Astrocyte of the spinal cord (primary cell): ENCODE results near the gene GPR15LG.

ENCODE experiments used
- DNase-seq: peaks from one replicate; pipeline ENCODE4 v3.0.0; 2011; ENCODE audit warnings: low read depth, low spot score
- H3K4me3 ChIP-seq: 2 replicates; pipeline ENCODE4 v1.5.1; 2011; ENCODE audit warnings: low read depth, mild to moderate bottlenecking, low read length, moderate library complexity
- CTCF ChIP-seq: IDR thresholded peaks from 2 replicates; pipeline ENCODE4 v1.5.1; 2012; ENCODE audit warnings: low read depth, mild to moderate bottlenecking, low read length, inconsistent platforms
- in situ Hi-C: cut with HindIII; loops from 2 replicates; pipeline ENCODE4 v1.10.0; 2017; ENCODE audit warnings: low sequenced_read_pairs

The GPR15LG gene

GRCh38 chr10:84155521-84155920, 18.1 kb upstream of the GPR15LG start:
- H3K4me3 ChIP-seq: no peak overlapping the region
- in situ Hi-C loops: no loop called here

GRCh38 chr10:84156009-84156408, 17.6 kb upstream of the GPR15LG start:
- no peak for TF ChIP-seq CTCF
- H3K4me3 ChIP-seq: no peak overlapping the region

More at GRCh38 chr10:84155521-84155920, 18.1 kb upstream of the GPR15LG start:
- DNase-seq: no peak
- TF ChIP-seq CTCF: no peak

GRCh38 chr10:84156768-84157167, 16.8 kb upstream of the GPR15LG start:
- no peak for TF ChIP-seq CTCF
- DNase-seq: no peak
- no peak overlapping the region for H3K4me3 ChIP-seq
- in situ Hi-C loops: no loop called here

More at GRCh38 chr10:84156009-84156408, 17.6 kb upstream of the GPR15LG start:
- in situ Hi-C loops: no loop called here
- no peak for DNase-seq

GRCh38 chr10:84158061-84158460, 15.5 kb upstream of the GPR15LG start:
- TF ChIP-seq CTCF: no peak
- in situ Hi-C loops: no loop called here
- H3K4me3 ChIP-seq: no peak overlapping the region
- no peak for DNase-seq

GRCh38 chr10:84158550-84158949, 15.1 kb upstream of the GPR15LG start:
- in situ Hi-C loops: no loop called here
- no peak overlapping the region for H3K4me3 ChIP-seq
- DNase-seq: no peak
- no peak for TF ChIP-seq CTCF

GRCh38 chr10:84159076-84159685, 14.4 kb upstream of the GPR15LG start:
- in situ Hi-C loops: no loop called here
- no peak overlapping the region for H3K4me3 ChIP-seq
- TF ChIP-seq CTCF: no peak
- DNase-seq: no peak
